ACC112 (cell line): ENCODE measurements around the gene TSPAN1.
A peak's percentile ranks its signal among the peaks of the same experiment; 100 is the strongest.

Experiments used
- H2AFZ ChIP-seq: fragments of 200-600 bp; sonication (generic); one replicate; pipeline ENCODE4 v1.6.0; 2017; ENCODE audit warnings: antibody characterized with exemption, low read length; ENCODE audit not compliant: unreplicated experiment
- H3K27ac ChIP-seq: fragments of 200-600 bp; sonication (generic); 2 replicates; pipeline ENCODE4 v1.5.1; 2014; ENCODE audit warnings: low read depth, mild to moderate bottlenecking, antibody characterized with exemption, low read length, moderate library complexity
- H3K27me3 ChIP-seq: fragments of 200-600 bp; sonication (generic); 2 replicates; pipeline ENCODE4 v1.6.1; 2014; ENCODE audit warnings: mild to moderate bottlenecking, antibody characterized with exemption, low read length, moderate library complexity, mixed read lengths; ENCODE audit not compliant: insufficient read depth
- H3K36me3 ChIP-seq: fragments of 200-600 bp; sonication (generic); 2 replicates; pipeline ENCODE4 v1.6.1; 2016; ENCODE audit warnings: mild to moderate bottlenecking, antibody characterized with exemption, low read length, moderate library complexity, mixed read lengths; ENCODE audit not compliant: insufficient read depth
- H3K4me1 ChIP-seq: fragments of 200-600 bp; sonication (generic); one replicate; pipeline ENCODE4 v1.6.1; 2016; ENCODE audit warnings: low read length, mixed read lengths; ENCODE audit not compliant: insufficient read depth, unreplicated experiment, control insufficient read depth
- H3K4me3 ChIP-seq: fragments of 200-600 bp; sonication (generic); 2 replicates; pipeline ENCODE4 v1.5.1; 2014; ENCODE audit warnings: mild to moderate bottlenecking, low read depth, low read length
- H3K79me2 ChIP-seq: fragments of 200-600 bp; sonication (generic); one replicate; pipeline ENCODE4 v1.6.0; 2016; ENCODE audit warnings: low read length; ENCODE audit not compliant: control insufficient read depth, unreplicated experiment, insufficient read depth

The TSPAN1 gene

GRCh38 chr1:46176211-46176865 lies 1.5 kb downstream of the TSPAN1 start, which contains the start of gene P3R3URF:
P3R3URF (minus strand) TSS chr1:46176488; CDS start chr1:46176471, 17 bp downstream.
- Histone ChIP-seq H2AFZ (no peak within 1 kb of the TSS), H3K4me3 (no peak within 1 kb of the TSS), H3K4me1 (peaks cover 25% of the 10 kb centered on the region), H3K79me2 (no peaks in the 10 kb centered on the region), H3K27me3 (no peaks in the 10 kb centered on the region), H3K36me3 (no peaks in the 10 kb centered on the region), H3K27ac (no peak within 1 kb of the TSS)

GRCh38 chr1:46179138-46180081 lies 4.5 kb downstream of the TSPAN1 start:
- Histone ChIP-seq H3K4me3 (no peak overlapping the region), H3K79me2 (no peaks in the 10 kb centered on the region), H2AFZ (peak overlapping the region; percentile 88), H3K4me1 (peaks cover 31% of the 10 kb centered on the region), H3K27me3 (no peaks in the 10 kb centered on the region), H3K36me3 (no peaks in the 10 kb centered on the region), H3K27ac (no peak overlapping the region)

- Histone ChIP-seq H2AFZ (no peak overlapping the region), H3K4me1 (peaks cover 31% of the 10 kb centered on the region), H3K27ac (no peak overlapping the region)
Observed at GRCh38 chr1:46180082-46180616, 5.3 kb downstream of the TSPAN1 start.

GRCh38 chr1:46181343-46182260 lies 6.7 kb downstream of the TSPAN1 start:
- Histone ChIP-seq H3K4me3 (no peak overlapping the region), H3K4me1 (peaks cover 31% of the 10 kb centered on the region), H3K36me3 (no peaks in the 10 kb centered on the region), H3K27ac (no peak overlapping the region), H3K79me2 (no peaks in the 10 kb centered on the region), H3K27me3 (no peaks in the 10 kb centered on the region), H2AFZ (no peak overlapping the region)

More at GRCh38 chr1:46180082-46180616, 5.3 kb downstream of the TSPAN1 start:
- H3K79me2 ChIP-seq: no peaks in the 10 kb centered on the region
- H3K4me3 ChIP-seq: no peak overlapping the region
- H3K36me3 ChIP-seq: no peaks in the 10 kb centered on the region
- no peaks in the 10 kb centered on the region for H3K27me3 ChIP-seq

- Histone ChIP-seq H3K4me1 (peaks cover 31% of the 10 kb centered on the region), H3K27me3 (no peaks in the 10 kb centered on the region), H3K4me3 (no peak overlapping the region), H3K27ac (peak overlapping the region; percentile 88), H3K36me3 (no peaks in the 10 kb centered on the region), H2AFZ (no peak overlapping the region), H3K79me2 (no peaks in the 10 kb centered on the region)
Observed at GRCh38 chr1:46183079-46183847, 8.4 kb downstream of the TSPAN1 start.

GRCh38 chr1:46183926-46184557 lies 9.2 kb downstream of the TSPAN1 start:
- Histone ChIP-seq H3K4me3 (no peak overlapping the region), H3K4me1 (peaks cover 38% of the 10 kb centered on the region), H3K79me2 (no peaks in the 10 kb centered on the region), H2AFZ (no peak overlapping the region), H3K27me3 (no peaks in the 10 kb centered on the region), H3K36me3 (no peaks in the 10 kb centered on the region), H3K27ac (peak overlapping the region; percentile 88)

- H3K36me3 ChIP-seq: peaks cover 4% of the 10 kb centered on the region; the same call in 1 of the 2 replicates
- peaks cover 35% of the 10 kb centered on the region for H3K4me1 ChIP-seq
- no peak overlapping the region for H2AFZ ChIP-seq
- H3K4me3 ChIP-seq: no peak overlapping the region
- no peaks in the 10 kb centered on the region for H3K79me2 ChIP-seq
- no peak overlapping the region for H3K27ac ChIP-seq
- no peaks in the 10 kb centered on the region for H3K27me3 ChIP-seq
Observed at GRCh38 chr1:46184920-46185658, 10.2 kb downstream of the TSPAN1 start.

- Histone ChIP-seq H3K27ac (no peak overlapping the region), H3K4me1 (peaks cover 35% of the 10 kb centered on the region)
Observed at GRCh38 chr1:46186076-46186475, 11.2 kb downstream of the TSPAN1 start.

More at GRCh38 chr1:46186076-46186475, 11.2 kb downstream of the TSPAN1 start:
- H3K36me3 ChIP-seq: peaks cover 4% of the 10 kb centered on the region; the same call in 1 of the 2 replicates
- no peak overlapping the region for H3K4me3 ChIP-seq
- no peaks in the 10 kb centered on the region for H3K79me2 ChIP-seq
- no peak overlapping the region for H2AFZ ChIP-seq
- no peaks in the 10 kb centered on the region for H3K27me3 ChIP-seq
